PC-9 (cell line): Measurements from ENCODE around the gene GLOD4.

Source experiments
- EZH2 ChIP-seq: fragments of 200-600 bp; sonication (generic); IDR thresholded peaks from 2 replicates; pipeline ENCODE4 v1.8.0; 2017; ENCODE audit warnings: antibody characterized with exemption, low read depth
- TF ChIP-seq, protein P1 (sequence below): fragments of 200-600 bp; sonication (generic); conservative IDR thresholded peaks from 2 replicates; pipeline ENCODE4 v1.6.1; 2017; ENCODE audit warnings: mixed run types, antibody characterized with exemption, mild to moderate bottlenecking, moderate library complexity

DNA sequence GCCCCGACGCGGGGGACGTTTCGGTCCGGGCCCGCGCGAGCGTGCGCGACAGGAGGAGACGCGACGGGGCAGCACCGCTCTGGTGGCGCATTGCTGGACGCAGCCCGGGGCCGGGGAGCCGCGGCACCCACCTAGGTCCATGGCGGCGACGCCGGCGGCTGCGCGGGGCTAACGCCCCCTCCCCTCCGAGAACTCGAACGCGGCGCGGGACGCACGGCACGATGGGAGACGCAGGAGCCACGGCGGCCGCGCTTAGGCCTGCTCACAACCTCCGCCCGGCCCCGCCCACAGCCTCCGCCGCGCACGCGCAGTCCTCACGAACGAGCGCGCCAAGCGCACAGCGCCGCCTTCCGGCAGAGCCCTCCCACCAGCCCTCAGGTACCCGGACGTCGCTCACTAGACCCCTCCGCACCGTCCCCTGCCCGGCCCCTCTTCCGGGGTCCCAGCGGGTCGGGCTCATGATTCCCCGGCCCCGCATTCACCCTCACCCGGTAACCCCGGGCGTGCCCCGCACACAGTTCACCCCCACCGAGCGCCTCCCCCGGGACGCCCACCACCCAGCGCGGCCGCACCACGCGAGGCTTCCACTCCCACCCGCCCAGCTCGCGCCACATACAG, 30.0 kb downstream of the GLOD4 start, which contains the start of gene GEMIN4:
- TF ChIP-seq, protein P1, sequence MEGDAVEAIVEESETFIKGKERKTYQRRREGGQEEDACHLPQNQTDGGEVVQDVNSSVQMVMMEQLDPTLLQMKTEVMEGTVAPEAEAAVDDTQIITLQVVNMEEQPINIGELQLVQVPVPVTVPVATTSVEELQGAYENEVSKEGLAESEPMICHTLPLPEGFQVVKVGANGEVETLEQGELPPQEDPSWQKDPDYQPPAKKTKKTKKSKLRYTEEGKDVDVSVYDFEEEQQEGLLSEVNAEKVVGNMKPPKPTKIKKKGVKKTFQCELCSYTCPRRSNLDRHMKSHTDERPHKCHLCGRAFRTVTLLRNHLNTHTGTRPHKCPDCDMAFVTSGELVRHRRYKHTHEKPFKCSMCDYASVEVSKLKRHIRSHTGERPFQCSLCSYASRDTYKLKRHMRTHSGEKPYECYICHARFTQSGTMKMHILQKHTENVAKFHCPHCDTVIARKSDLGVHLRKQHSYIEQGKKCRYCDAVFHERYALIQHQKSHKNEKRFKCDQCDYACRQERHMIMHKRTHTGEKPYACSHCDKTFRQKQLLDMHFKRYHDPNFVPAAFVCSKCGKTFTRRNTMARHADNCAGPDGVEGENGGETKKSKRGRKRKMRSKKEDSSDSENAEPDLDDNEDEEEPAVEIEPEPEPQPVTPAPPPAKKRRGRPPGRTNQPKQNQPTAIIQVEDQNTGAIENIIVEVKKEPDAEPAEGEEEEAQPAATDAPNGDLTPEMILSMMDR = peak; percentile 92
- TF ChIP-seq EZH2 = no peak
